ENCODE results near the gene CALML5.

GRCh38 chr10:5543623-5544022 lies 44.3 kb upstream of the CALML5 start:
- TF ChIP-seq EZH2 (IDR thresholded peaks at IDR 0.05; ENCODE audit: insufficient read depth, poor library complexity, severe bottlenecking) (no peak), EZH2phosphoT487 (IDR thresholded peaks at IDR 0.05; ENCODE audit: insufficient read depth, low read depth) (no peak)
